Panc1 (cell line): ENCODE results near the gene CLEC4G. TPM values are rescaled to one million over a fixed set of nuclear protein-coding genes. Genes with fewer than 3 reads are reported as not detected.

ENCODE experiments used
- ATAC-seq: fragments of 200-7000 bp; cut with Tn5 transposase; 2 replicates; pipeline ENCODE4 v1.9.1; 2020; ENCODE audit warnings: mild to moderate bottlenecking, moderate library complexity
- BruUV-seq: library from RNA; stranded (reverse); fragments of 400-500 nt; replicated peaks from 2 replicates; lab custom pipeline; 2021; lab: Mats Ljungman, UMichigan
- CTCF ChIA-PET: fragments of 300-600 bp; sonication (Branson Sonifier 250); formaldehyde crosslinking; loops from one replicate; lab custom pipeline; 2022; ENCODE audit warnings: antibody characterized with exemption; lab: Charles Lee
- POLR2A ChIA-PET: fragments of 300-600 bp; sonication (Branson Sonifier 250); formaldehyde crosslinking; loops from one replicate; lab custom pipeline; 2022; ENCODE audit warnings: antibody characterized with exemption; lab: Charles Lee
- DNase-seq: peaks from one replicate; pipeline ENCODE4 v3.0.0-alpha.2; 2010; ENCODE audit warnings: low read depth, low spot score
- H3K27ac ChIP-seq: 2 replicates; pipeline ENCODE4 v1.5.1; 2011; ENCODE audit warnings: mild to moderate bottlenecking, low read length, inconsistent platforms
- H3K27me3 ChIP-seq: fragments of 200-500 bp; sonication (Bioruptor generic); 2 replicates; pipeline ENCODE4 v1.6.0; 2014; ENCODE audit warnings: low read length, inconsistent platforms; ENCODE audit not compliant: control insufficient read depth, insufficient read depth
- H3K36me3 ChIP-seq: fragments of 200-500 bp; sonication (Bioruptor generic); 2 replicates; pipeline ENCODE4 v1.5.1; 2014; ENCODE audit warnings: inconsistent platforms, mild to moderate bottlenecking, low read length, moderate library complexity; ENCODE audit not compliant: control insufficient read depth, insufficient read depth
- H3K4me1 ChIP-seq: 2 replicates; pipeline ENCODE4 v1.5.1; 2011; ENCODE audit warnings: inconsistent platforms, mild to moderate bottlenecking, low read length, moderate library complexity; ENCODE audit not compliant: control insufficient read depth, insufficient read depth
- H3K4me3 ChIP-seq, 2 experiments: 2 replicates each; pipeline ENCODE4 v1.5.1; 2011 to 2012; ENCODE audit warnings: low read depth in 2 of 2, low read length in 2 of 2, mild to moderate bottlenecking in 2 of 2, inconsistent platforms in 1 of 2, moderate library complexity in 1 of 2
- H3K9me3 ChIP-seq: fragments of 200-500 bp; sonication (Bioruptor generic); 2 replicates; pipeline ENCODE4 v1.5.1; 2014; ENCODE audit warnings: low read depth, mild to moderate bottlenecking, inconsistent platforms, low read length, moderate library complexity; ENCODE audit not compliant: control insufficient read depth, insufficient read depth
- POLR2AphosphoS5 ChIP-seq: IDR thresholded peaks from 2 replicates; pipeline ENCODE4 v1.6.1; 2012; ENCODE audit warnings: mild to moderate bottlenecking, low read depth, low read length, moderate library complexity
- SIN3A ChIP-seq: IDR thresholded peaks from 2 replicates; pipeline ENCODE4 v1.6.1; 2012; ENCODE audit warnings: low read depth, mild to moderate bottlenecking, low read length, moderate library complexity, borderline replicate concordance; ENCODE audit not compliant: insufficient read depth
- TCF7L2 ChIP-seq: IDR thresholded peaks from 2 replicates; pipeline ENCODE4 v1.6.1; 2011; ENCODE audit warnings: mild to moderate bottlenecking, low read depth, low read length, inconsistent platforms
- in situ Hi-C: cut with HindIII; loops from 2 replicates; pipeline ENCODE4 v1.10.0; 2016; ENCODE audit warnings: low sequenced_read_pairs, low pct_unique_long_range_greater_than_20kb
- intact Hi-C: fragments of 100-400 bp; cut with micrococcal nuclease; formaldehyde crosslinking; loops from one replicate; pipeline ENCODE4 v1.10.0; 2022; ENCODE audit not compliant: unreplicated experiment
- total RNA-seq: library from RNA; stranded (reverse); gene quantifications from one replicate; pipeline ENCODE4 v1.2.1, GENCODE V29; 2021; ENCODE audit not compliant: unreplicated experiment
- TF ChIP-seq, protein P1 (sequence below): fragments of 450-650 bp; IDR thresholded peaks from 2 replicates; pipeline ENCODE4 v1.5.1; 2017; ENCODE audit warnings: mild to moderate bottlenecking
- TF ChIP-seq, protein P2 (sequence below), 2 experiments: IDR thresholded peaks; 2 replicates each; pipeline ENCODE4 v1.6.1; 2011 to 2012; ENCODE audit warnings: low read depth in 2 of 2, control low read depth in 1 of 2, low read length in 1 of 2, mild to moderate bottlenecking in 1 of 2, moderate library complexity in 1 of 2; ENCODE audit not compliant: insufficient read depth in 1 of 2

The CLEC4G gene
- total RNA-seq, 1 experiment from 2014 or later, result not detected

DNA sequence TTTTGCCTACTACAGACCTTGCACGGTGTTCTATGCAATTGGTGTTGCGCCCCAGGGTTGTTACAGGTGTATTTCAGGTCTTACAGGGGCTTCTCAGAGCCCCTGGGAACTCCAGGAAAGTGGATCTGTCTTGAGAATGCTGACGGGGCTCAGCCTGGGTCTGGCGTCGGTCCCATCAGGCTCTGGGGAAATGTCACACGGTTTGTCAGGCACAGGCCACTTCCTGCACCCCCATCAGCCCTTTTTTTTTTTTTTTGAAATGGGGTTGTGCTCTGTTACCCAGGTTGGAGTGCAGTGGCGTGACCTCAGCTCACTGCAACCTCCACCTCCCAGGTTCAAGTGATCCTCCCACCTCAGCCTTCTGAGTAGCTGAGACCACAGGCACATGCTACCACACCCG, 13.2 kb downstream of the CLEC4G start:
- no peaks in the 10 kb centered on the region for H3K36me3 ChIP-seq
- H3K9me3 ChIP-seq, result no peaks in the 10 kb centered on the region
- no peak for ATAC-seq
- no peak for DNase-seq
- in situ Hi-C loops (no loop called here), intact Hi-C loops (no loop called here)
- ChIA-PET CTCF (no interaction called here), POLR2A (no interaction called here)
- no peak overlapping the region for H3K4me3 ChIP-seq
- no TSS peak for BruUV-seq
- TF ChIP-seq, protein P1, sequence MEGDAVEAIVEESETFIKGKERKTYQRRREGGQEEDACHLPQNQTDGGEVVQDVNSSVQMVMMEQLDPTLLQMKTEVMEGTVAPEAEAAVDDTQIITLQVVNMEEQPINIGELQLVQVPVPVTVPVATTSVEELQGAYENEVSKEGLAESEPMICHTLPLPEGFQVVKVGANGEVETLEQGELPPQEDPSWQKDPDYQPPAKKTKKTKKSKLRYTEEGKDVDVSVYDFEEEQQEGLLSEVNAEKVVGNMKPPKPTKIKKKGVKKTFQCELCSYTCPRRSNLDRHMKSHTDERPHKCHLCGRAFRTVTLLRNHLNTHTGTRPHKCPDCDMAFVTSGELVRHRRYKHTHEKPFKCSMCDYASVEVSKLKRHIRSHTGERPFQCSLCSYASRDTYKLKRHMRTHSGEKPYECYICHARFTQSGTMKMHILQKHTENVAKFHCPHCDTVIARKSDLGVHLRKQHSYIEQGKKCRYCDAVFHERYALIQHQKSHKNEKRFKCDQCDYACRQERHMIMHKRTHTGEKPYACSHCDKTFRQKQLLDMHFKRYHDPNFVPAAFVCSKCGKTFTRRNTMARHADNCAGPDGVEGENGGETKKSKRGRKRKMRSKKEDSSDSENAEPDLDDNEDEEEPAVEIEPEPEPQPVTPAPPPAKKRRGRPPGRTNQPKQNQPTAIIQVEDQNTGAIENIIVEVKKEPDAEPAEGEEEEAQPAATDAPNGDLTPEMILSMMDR, result no peak
- TF ChIP-seq SIN3A, result no peak
- TF ChIP-seq, protein P2, sequence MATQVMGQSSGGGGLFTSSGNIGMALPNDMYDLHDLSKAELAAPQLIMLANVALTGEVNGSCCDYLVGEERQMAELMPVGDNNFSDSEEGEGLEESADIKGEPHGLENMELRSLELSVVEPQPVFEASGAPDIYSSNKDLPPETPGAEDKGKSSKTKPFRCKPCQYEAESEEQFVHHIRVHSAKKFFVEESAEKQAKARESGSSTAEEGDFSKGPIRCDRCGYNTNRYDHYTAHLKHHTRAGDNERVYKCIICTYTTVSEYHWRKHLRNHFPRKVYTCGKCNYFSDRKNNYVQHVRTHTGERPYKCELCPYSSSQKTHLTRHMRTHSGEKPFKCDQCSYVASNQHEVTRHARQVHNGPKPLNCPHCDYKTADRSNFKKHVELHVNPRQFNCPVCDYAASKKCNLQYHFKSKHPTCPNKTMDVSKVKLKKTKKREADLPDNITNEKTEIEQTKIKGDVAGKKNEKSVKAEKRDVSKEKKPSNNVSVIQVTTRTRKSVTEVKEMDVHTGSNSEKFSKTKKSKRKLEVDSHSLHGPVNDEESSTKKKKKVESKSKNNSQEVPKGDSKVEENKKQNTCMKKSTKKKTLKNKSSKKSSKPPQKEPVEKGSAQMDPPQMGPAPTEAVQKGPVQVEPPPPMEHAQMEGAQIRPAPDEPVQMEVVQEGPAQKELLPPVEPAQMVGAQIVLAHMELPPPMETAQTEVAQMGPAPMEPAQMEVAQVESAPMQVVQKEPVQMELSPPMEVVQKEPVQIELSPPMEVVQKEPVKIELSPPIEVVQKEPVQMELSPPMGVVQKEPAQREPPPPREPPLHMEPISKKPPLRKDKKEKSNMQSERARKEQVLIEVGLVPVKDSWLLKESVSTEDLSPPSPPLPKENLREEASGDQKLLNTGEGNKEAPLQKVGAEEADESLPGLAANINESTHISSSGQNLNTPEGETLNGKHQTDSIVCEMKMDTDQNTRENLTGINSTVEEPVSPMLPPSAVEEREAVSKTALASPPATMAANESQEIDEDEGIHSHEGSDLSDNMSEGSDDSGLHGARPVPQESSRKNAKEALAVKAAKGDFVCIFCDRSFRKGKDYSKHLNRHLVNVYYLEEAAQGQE (IDR thresholded peaks at IDR 0.05; ENCODE audit: insufficient read depth in 1 of 2, low read depth in 2 of 2, low read length in 1 of 2), result no peak
- no peak for TF ChIP-seq POLR2AphosphoS5
- TF ChIP-seq TCF7L2, result no peak
- no peaks in the 10 kb centered on the region for H3K4me1 ChIP-seq
- no peak overlapping the region for H3K27ac ChIP-seq
- no peaks in the 10 kb centered on the region for H3K27me3 ChIP-seq

DNA sequence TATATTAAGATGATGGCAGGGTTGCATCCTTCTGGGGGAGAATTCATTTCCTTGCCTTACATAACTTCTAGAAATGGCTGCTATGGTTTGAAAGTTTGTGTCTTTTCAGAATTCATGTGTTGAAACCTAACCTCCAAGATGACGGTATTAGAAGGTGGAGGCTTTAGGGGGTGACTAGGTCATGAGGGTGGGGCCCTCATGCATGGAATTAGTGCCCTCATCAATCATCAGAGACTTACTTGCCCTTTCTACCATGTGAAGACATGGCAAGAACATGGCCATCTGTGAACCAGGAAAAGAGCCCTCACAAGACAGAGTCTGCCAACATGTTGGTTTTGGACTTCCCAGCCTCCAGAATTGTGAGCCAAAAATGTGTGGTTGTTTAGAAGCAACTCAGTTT, 15.1 kb downstream of the CLEC4G start:
- H3K4me1 ChIP-seq, result no peaks in the 10 kb centered on the region
- H3K9me3 ChIP-seq, result no peaks in the 10 kb centered on the region
- CTCF ChIA-PET, result no interaction called here
- POLR2A ChIA-PET, result no interaction called here
- H3K27ac ChIP-seq, result no peak overlapping the region
- in situ Hi-C loops, result no loop called here
- H3K27me3 ChIP-seq, result no peaks in the 10 kb centered on the region
- no peak overlapping the region for H3K4me3 ChIP-seq
- H3K36me3 ChIP-seq, result no peaks in the 10 kb centered on the region
- intact Hi-C loops, result no loop called here
- BruUV-seq, result no TSS peak
- no peak for TF ChIP-seq POLR2AphosphoS5
- no peak for TF ChIP-seq TCF7L2
- TF ChIP-seq, protein P1, result no peak
- TF ChIP-seq, protein P2 (IDR thresholded peaks at IDR 0.05; ENCODE audit: insufficient read depth in 1 of 2, low read depth in 2 of 2, low read length in 1 of 2), result no peak
- no peak for TF ChIP-seq SIN3A
- ATAC-seq, result no peak
- no peak for DNase-seq
